ENCODE data around the gene CRY1.
"Not testable (repeated sequence)": the region's sequence is repeated elsewhere in the genome, so short reads cannot be mapped to it uniquely, and the experiment has no call there.

The CRY1 gene

DNA sequence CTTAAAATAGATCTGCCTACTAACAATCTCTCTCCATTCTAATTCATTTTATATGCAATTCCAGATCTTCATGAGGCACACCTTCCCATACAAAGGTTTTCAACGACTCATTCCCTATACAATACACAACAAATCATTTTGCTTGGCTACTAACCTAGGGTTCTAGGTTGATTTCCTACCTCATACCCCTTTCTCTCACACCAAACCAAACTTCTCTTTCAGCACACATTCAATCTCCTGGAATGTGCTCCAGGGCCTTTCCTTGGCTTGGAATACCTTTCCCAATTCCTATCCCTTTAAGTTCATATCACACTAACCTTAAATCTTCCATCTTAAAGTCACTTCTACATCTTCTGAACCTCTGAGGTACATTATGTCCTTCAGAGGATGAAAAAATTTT is 67.7 kb downstream of the CRY1 start:
- H3K27ac ChIP-seq (ENCODE audit: low read length): no peak overlapping the region
- no peak overlapping the region for H3K9ac ChIP-seq (ENCODE audit: low read length)
- H3K4me1 ChIP-seq (ENCODE audit: control insufficient read depth, low read depth, low read length): peaks cover 7% of the 10 kb centered on the region
- H3K36me3 ChIP-seq (ENCODE audit: control insufficient read depth, low read depth, low read length): no peaks in the 10 kb centered on the region
- no peaks in the 10 kb centered on the region for H3K27me3 ChIP-seq (ENCODE audit: control insufficient read depth, insufficient read depth, low read length)
- H3K9me3 ChIP-seq (ENCODE audit: control insufficient read depth, low read depth, low read length): no peaks in the 10 kb centered on the region
- no peak overlapping the region for H3K4me3 ChIP-seq (ENCODE audit: low read length)

GRCh38 chr12:107019546-107019945 is 73.8 kb downstream of the CRY1 start:
- Histone ChIP-seq H3K27me3 (ENCODE audit: control insufficient read depth, insufficient read depth, low read length) (no peaks in the 10 kb centered on the region), H3K9me3 (ENCODE audit: control insufficient read depth, low read depth, low read length) (no peaks in the 10 kb centered on the region), H3K4me3 (ENCODE audit: low read length) (no peak overlapping the region), H3K9ac (ENCODE audit: low read length) (no peak overlapping the region), H3K27ac (ENCODE audit: low read length) (no peak overlapping the region), H3K4me1 (ENCODE audit: control insufficient read depth, low read depth, low read length) (no peaks in the 10 kb centered on the region), H3K36me3 (ENCODE audit: control insufficient read depth, low read depth, low read length) (no peaks in the 10 kb centered on the region)

DNA sequence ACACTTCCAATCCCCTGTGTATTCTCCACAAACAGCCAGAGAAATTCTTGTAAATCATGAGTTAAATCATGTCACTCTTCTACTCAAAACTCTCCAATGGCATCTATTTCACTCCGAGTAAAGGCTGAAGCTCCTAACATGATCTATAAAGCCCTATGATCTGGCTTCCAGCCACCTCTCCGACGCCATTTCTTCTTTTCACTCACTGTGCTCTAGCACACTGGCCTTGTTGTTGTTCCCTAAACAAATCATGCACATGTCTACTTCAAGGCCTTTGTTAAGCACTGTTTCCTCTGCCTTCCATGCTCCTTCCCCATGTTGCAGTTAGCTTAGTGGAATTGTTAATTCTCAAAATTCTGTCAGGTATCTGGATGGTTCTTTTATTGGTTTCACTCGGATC is 76.3 kb downstream of the CRY1 start:
- Histone ChIP-seq H3K27me3 (ENCODE audit: control insufficient read depth, insufficient read depth, low read length) (no peaks in the 10 kb centered on the region), H3K4me3 (ENCODE audit: low read length) (no peak overlapping the region), H3K9me3 (ENCODE audit: control insufficient read depth, low read depth, low read length) (no peaks in the 10 kb centered on the region), H3K9ac (ENCODE audit: low read length) (no peak overlapping the region), H3K27ac (ENCODE audit: low read length) (no peak overlapping the region), H3K36me3 (ENCODE audit: control insufficient read depth, low read depth, low read length) (no peaks in the 10 kb centered on the region), H3K4me1 (ENCODE audit: control insufficient read depth, low read depth, low read length) (no peaks in the 10 kb centered on the region)

DNA sequence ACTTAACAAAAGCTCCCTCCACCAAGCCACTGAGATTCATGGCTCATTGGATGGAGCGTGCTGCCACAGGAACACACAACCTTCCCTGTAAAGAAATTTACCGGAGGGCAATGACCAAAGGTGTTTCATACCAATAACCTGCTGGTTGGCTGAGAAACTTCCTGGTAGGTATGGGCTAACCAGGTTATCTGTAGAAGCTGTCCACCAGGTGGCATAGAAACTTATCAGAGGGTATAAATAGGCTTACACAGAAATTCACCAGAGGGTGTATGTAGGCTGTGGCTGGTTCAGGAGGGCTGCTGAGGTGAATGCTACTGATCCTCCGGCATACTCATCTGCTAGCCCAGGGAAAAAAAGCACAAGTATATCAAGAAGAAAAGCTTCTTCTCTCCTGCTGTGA is 79.3 kb downstream of the CRY1 start:
- Histone ChIP-seq H3K27ac (ENCODE audit: low read length) (no peak overlapping the region), H3K36me3 (ENCODE audit: control insufficient read depth, low read depth, low read length) (no peaks in the 10 kb centered on the region), H3K9ac (ENCODE audit: low read length) (no peak overlapping the region), H3K9me3 (ENCODE audit: control insufficient read depth, low read depth, low read length) (no peaks in the 10 kb centered on the region), H3K27me3 (ENCODE audit: control insufficient read depth, insufficient read depth, low read length) (no peaks in the 10 kb centered on the region), H3K4me1 (ENCODE audit: control insufficient read depth, low read depth, low read length) (no peaks in the 10 kb centered on the region), H3K4me3 (ENCODE audit: low read length) (no peak overlapping the region)

GRCh38 chr12:107012736-107013425 is 80.5 kb downstream of the CRY1 start:
- Histone ChIP-seq H3K9ac (ENCODE audit: low read length) (no peak overlapping the region), H3K27me3 (ENCODE audit: control insufficient read depth, insufficient read depth, low read length) (no peaks in the 10 kb centered on the region), H3K4me1 (ENCODE audit: control insufficient read depth, low read depth, low read length) (no peaks in the 10 kb centered on the region), H3K27ac (ENCODE audit: low read length) (no peak overlapping the region), H3K36me3 (ENCODE audit: control insufficient read depth, low read depth, low read length) (no peaks in the 10 kb centered on the region), H3K9me3 (ENCODE audit: control insufficient read depth, low read depth, low read length) (no peaks in the 10 kb centered on the region), H3K4me3 (ENCODE audit: low read length) (no peak overlapping the region)

DNA sequence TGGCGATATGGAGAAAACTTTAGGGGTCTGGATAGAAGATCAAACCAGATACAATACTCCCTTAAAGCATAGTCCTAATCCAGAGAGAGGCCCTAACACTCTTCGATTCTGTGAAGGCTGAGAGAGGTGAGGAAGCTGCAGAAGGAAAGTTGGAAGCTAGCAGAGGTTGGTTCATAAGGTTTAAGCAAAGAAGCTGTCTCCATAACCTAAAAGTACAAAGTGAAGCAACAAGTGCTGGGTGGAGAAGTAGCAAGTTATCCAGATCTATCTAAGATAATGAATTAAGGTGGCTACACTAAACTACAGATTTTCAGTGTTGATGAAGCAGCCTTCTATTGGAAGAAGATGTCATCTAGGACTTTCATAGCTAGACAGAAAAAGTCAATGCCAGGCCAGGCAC is 81.8 kb downstream of the CRY1 start:
- Histone ChIP-seq H3K9me3 (ENCODE audit: control insufficient read depth, low read depth, low read length) (no peaks in the 10 kb centered on the region), H3K27me3 (ENCODE audit: control insufficient read depth, insufficient read depth, low read length) (no peaks in the 10 kb centered on the region), H3K9ac (ENCODE audit: low read length) (no peak overlapping the region), H3K4me1 (ENCODE audit: control insufficient read depth, low read depth, low read length) (no peaks in the 10 kb centered on the region), H3K27ac (ENCODE audit: low read length) (no peak overlapping the region), H3K4me3 (ENCODE audit: low read length) (no peak overlapping the region), H3K36me3 (ENCODE audit: control insufficient read depth, low read depth, low read length) (no peaks in the 10 kb centered on the region)

GRCh38 chr12:107007411-107007810 is 85.9 kb downstream of the CRY1 start:
- Histone ChIP-seq H3K4me1 (ENCODE audit: control insufficient read depth, low read depth, low read length) (no peaks in the 10 kb centered on the region), H3K27ac (ENCODE audit: low read length) (no peak overlapping the region), H3K36me3 (ENCODE audit: control insufficient read depth, low read depth, low read length) (no peaks in the 10 kb centered on the region), H3K9me3 (ENCODE audit: control insufficient read depth, low read depth, low read length) (no peaks in the 10 kb centered on the region), H3K4me3 (ENCODE audit: low read length) (no peak overlapping the region), H3K27me3 (ENCODE audit: control insufficient read depth, insufficient read depth, low read length) (no peaks in the 10 kb centered on the region), H3K9ac (ENCODE audit: low read length) (no peak overlapping the region)

GRCh38 chr12:107002665-107003064 is 90.7 kb downstream of the CRY1 start:
- not testable (repeated sequence) for H3K27me3 ChIP-seq (ENCODE audit: control insufficient read depth, insufficient read depth, low read length); H3K4me1 ChIP-seq (ENCODE audit: control insufficient read depth, low read depth, low read length); H3K27ac ChIP-seq (ENCODE audit: low read length); H3K9me3 ChIP-seq (ENCODE audit: control insufficient read depth, low read depth, low read length); H3K4me3 ChIP-seq (ENCODE audit: low read length); H3K36me3 ChIP-seq (ENCODE audit: control insufficient read depth, low read depth, low read length); H3K9ac ChIP-seq (ENCODE audit: low read length)

- H3K27ac ChIP-seq (ENCODE audit: low read length): no peak overlapping the region
- H3K9ac ChIP-seq (ENCODE audit: low read length): no peak overlapping the region
- H3K27me3 ChIP-seq (ENCODE audit: control insufficient read depth, insufficient read depth, low read length): no peaks in the 10 kb centered on the region
- no peaks in the 10 kb centered on the region for H3K9me3 ChIP-seq (ENCODE audit: control insufficient read depth, low read depth, low read length)
- H3K4me3 ChIP-seq (ENCODE audit: low read length): no peak overlapping the region
- H3K36me3 ChIP-seq (ENCODE audit: control insufficient read depth, low read depth, low read length): peaks cover 17% of the 10 kb centered on the region
- H3K4me1 ChIP-seq (ENCODE audit: control insufficient read depth, low read depth, low read length): no peaks in the 10 kb centered on the region
These were observed 93.9 kb downstream of the CRY1 start for GRCh38 chr12:106999446-106999845.

DNA sequence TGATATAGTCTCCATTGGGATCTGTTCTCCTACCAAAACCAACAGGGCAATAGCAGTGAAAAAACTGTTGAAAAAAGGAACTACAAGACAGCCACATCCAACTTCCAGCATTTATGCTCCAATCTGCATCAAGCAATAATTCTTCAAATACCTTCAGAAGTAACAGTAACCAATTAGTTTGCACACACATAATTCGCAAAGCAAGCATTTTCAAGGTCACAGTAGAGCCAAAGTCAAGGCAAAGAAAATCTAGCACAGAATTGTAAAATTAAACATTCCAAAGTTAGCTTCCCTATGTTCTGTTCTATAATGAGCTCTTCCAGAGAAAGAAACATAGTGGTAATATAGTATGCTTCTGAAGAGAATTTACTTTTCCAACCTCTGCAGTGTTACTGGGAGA is 95.4 kb downstream of the CRY1 start:
- Histone ChIP-seq H3K36me3 (ENCODE audit: control insufficient read depth, low read depth, low read length) (peaks cover 22% of the 10 kb centered on the region), H3K4me1 (ENCODE audit: control insufficient read depth, low read depth, low read length) (no peaks in the 10 kb centered on the region), H3K27me3 (ENCODE audit: control insufficient read depth, insufficient read depth, low read length) (no peaks in the 10 kb centered on the region), H3K27ac (ENCODE audit: low read length) (no peak overlapping the region), H3K9ac (ENCODE audit: low read length) (no peak overlapping the region), H3K4me3 (ENCODE audit: low read length) (no peak overlapping the region), H3K9me3 (ENCODE audit: control insufficient read depth, low read depth, low read length) (no peaks in the 10 kb centered on the region)

GRCh38 chr12:106996102-106996501 is 97.2 kb downstream of the CRY1 start:
- not testable (repeated sequence) for H3K27ac ChIP-seq (ENCODE audit: low read length); H3K9me3 ChIP-seq (ENCODE audit: control insufficient read depth, low read depth, low read length); H3K27me3 ChIP-seq (ENCODE audit: control insufficient read depth, insufficient read depth, low read length); H3K9ac ChIP-seq (ENCODE audit: low read length); H3K4me3 ChIP-seq (ENCODE audit: low read length); H3K4me1 ChIP-seq (ENCODE audit: control insufficient read depth, low read depth, low read length)
- H3K36me3 ChIP-seq (ENCODE audit: control insufficient read depth, low read depth, low read length): peaks cover 22% of the 10 kb centered on the region

GRCh38 chr12:106994579-106995220 is 98.6 kb downstream of the CRY1 start:
- Histone ChIP-seq H3K36me3 (ENCODE audit: control insufficient read depth, low read depth, low read length) (peaks cover 22% of the 10 kb centered on the region), H3K27ac (ENCODE audit: low read length) (no peak overlapping the region), H3K9me3 (ENCODE audit: control insufficient read depth, low read depth, low read length) (no peaks in the 10 kb centered on the region), H3K9ac (ENCODE audit: low read length) (no peak overlapping the region), H3K27me3 (ENCODE audit: control insufficient read depth, insufficient read depth, low read length) (no peaks in the 10 kb centered on the region), H3K4me1 (ENCODE audit: control insufficient read depth, low read depth, low read length) (no peaks in the 10 kb centered on the region), H3K4me3 (ENCODE audit: low read length) (no peak overlapping the region)

All from iPS-18a (cell line).